GM12878 (cell line): ENCODE results near the gene NCKIPSD. TPM values are rescaled to one million over a fixed set of nuclear protein-coding genes. Genes with fewer than 3 reads are reported as not detected.

Experiments used
- ATAC-seq: fragments of 200-7000 bp; cut with Tn5 transposase; 3 replicates; pipeline ENCODE4 v1.9.1; 2020; ENCODE audit warnings: mild to moderate bottlenecking, moderate library complexity
- BruUV-seq: library from RNA; stranded (reverse); fragments of 400-500 nt; replicated peaks from 2 replicates; lab custom pipeline; 2021; lab: Mats Ljungman, UMichigan
- CTCF ChIA-PET: fragments of 300-600 bp; sonication (Branson Sonifier 250); formaldehyde crosslinking; extraction: SDS; loops from one replicate; lab custom pipeline; 2021; ENCODE audit warnings: inconsistent platforms; lab: Yijun Ruan, JAX
- POLR2A ChIA-PET: fragments of 350-600 bp; formaldehyde crosslinking; extraction: SDS; loops from one replicate; lab custom pipeline; 2021; ENCODE audit warnings: inconsistent platforms; lab: Charles Lee
- RAD21 ChIA-PET: fragments of 300-600 bp; sonication (Branson Sonifier 250); formaldehyde crosslinking; loops from one replicate; lab custom pipeline; 2023; ENCODE audit warnings: antibody characterized with exemption; ENCODE audit not compliant: unreplicated experiment; lab: Charles Lee
- SMC1A ChIA-PET: fragments of 300-600 bp; sonication (Branson Sonifier 250); formaldehyde crosslinking; loops from one replicate; lab custom pipeline; 2023; ENCODE audit not compliant: unreplicated experiment, uncharacterized antibody; lab: Charles Lee
- DNase-seq: peaks from one replicate; pipeline ENCODE4 v3.0.0-alpha.2; 2011; ENCODE audit warnings: low read depth, low spot score
- FAIRE-seq: peaks from 3 replicates; lab custom pipeline; 2011; peaks lifted over from hg19 to GRCh38; lab: Jason Lieb, UNC
- H2AFZ ChIP-seq: 2 replicates; pipeline ENCODE4 v1.6.0; 2011; ENCODE audit warnings: low read depth, low read length, control low read depth; ENCODE audit not compliant: control insufficient read depth
- H3K27ac ChIP-seq: 2 replicates; pipeline ENCODE4 v1.5.1; 2011; ENCODE audit warnings: control low read depth; ENCODE audit not compliant: control insufficient read depth, insufficient read depth
- H3K27me3 ChIP-seq, 2 experiments: replicated peaks in 1 of 2; 2 replicates each; pipeline versions ENCODE4 v1.6.0 to v1.6.1; 2011; ENCODE audit warnings: low read length in 1 of 2; ENCODE audit not compliant: control insufficient read depth in 2 of 2, insufficient read depth in 2 of 2
- H3K36me3 ChIP-seq, 2 experiments: 2 replicates each; pipeline ENCODE4 v1.5.1; 2011; ENCODE audit warnings: low read length in 1 of 2; ENCODE audit not compliant: control insufficient read depth in 2 of 2, insufficient read depth in 2 of 2
- H3K4me1 ChIP-seq: 2 replicates; pipeline ENCODE4 v1.6.1; 2011; ENCODE audit warnings: mild to moderate bottlenecking, low read length, moderate library complexity, mixed read lengths; ENCODE audit not compliant: control insufficient read depth, insufficient read depth
- H3K4me2 ChIP-seq: 2 replicates; pipeline ENCODE4 v1.6.0; 2011; ENCODE audit warnings: control low read depth; ENCODE audit not compliant: control insufficient read depth, insufficient read depth
- H3K4me3 ChIP-seq: fragments of 200-600 bp; sonication (generic); 2 replicates; pipeline ENCODE4 v1.5.1; 2016
- H3K79me2 ChIP-seq: 2 replicates; pipeline ENCODE4 v1.6.0; 2011; ENCODE audit warnings: low read length; ENCODE audit not compliant: control insufficient read depth, insufficient read depth
- H3K9ac ChIP-seq: 2 replicates; pipeline ENCODE4 v1.8.0; 2011; ENCODE audit warnings: low read length, control low read depth, mixed read lengths; ENCODE audit not compliant: control insufficient read depth, insufficient read depth
- H3K9me3 ChIP-seq: replicated peaks from 3 replicates; pipeline ENCODE4 v1.5.1; 2011; ENCODE audit warnings: mild to moderate bottlenecking, low read length; ENCODE audit not compliant: control insufficient read depth, insufficient read depth
- H4K20me1 ChIP-seq: 2 replicates; pipeline ENCODE4 v1.6.0; 2011; ENCODE audit not compliant: control insufficient read depth, insufficient read depth
- BMI1 ChIP-seq: fragments of 450-650 bp; IDR thresholded peaks from 2 replicates; pipeline ENCODE4 v1.6.1; 2016; ENCODE audit warnings: mild to moderate bottlenecking, moderate library complexity, borderline replicate concordance
- BRCA1 ChIP-seq: IDR thresholded peaks from 2 replicates; pipeline ENCODE4 v1.6.1; 2011; ENCODE audit warnings: low read depth, low read length, improper control_type of control experiment
- CREB1 ChIP-seq: IDR thresholded peaks from 2 replicates; pipeline ENCODE4 v1.6.1; 2012; ENCODE audit warnings: low read depth, mild to moderate bottlenecking, inconsistent platforms
- CREM ChIP-seq: IDR thresholded peaks from 2 replicates; pipeline ENCODE4 v1.6.1; 2014; ENCODE audit warnings: antibody characterized with exemption, low read depth
- DPF2 ChIP-seq: fragments of 450-650 bp; IDR thresholded peaks from 2 replicates; pipeline ENCODE4 v1.6.1; 2017; ENCODE audit warnings: mild to moderate bottlenecking
- GABPA ChIP-seq: IDR thresholded peaks from 2 replicates; pipeline ENCODE4 v1.6.1; 2014; ENCODE audit warnings: antibody characterized with exemption, low read depth, mild to moderate bottlenecking, inconsistent platforms
- HDAC2 ChIP-seq: fragments of 200-600 bp; sonication (generic); IDR thresholded peaks from 2 replicates; pipeline ENCODE4 v1.6.1; 2017
- HDAC6 ChIP-seq: fragments of 200-600 bp; sonication (generic); IDR thresholded peaks from one replicate; pipeline ENCODE4 v1.8.0; 2017; ENCODE audit warnings: antibody characterized with exemption; ENCODE audit not compliant: unreplicated experiment
- HDGF ChIP-seq: fragments of 450-650 bp; IDR thresholded peaks from 2 replicates; pipeline ENCODE4 v1.6.1; 2016; ENCODE audit warnings: antibody characterized with exemption
- MTA3 ChIP-seq: IDR thresholded peaks from 2 replicates; pipeline ENCODE4 v1.6.1; 2012; ENCODE audit warnings: low read length, inconsistent platforms, borderline replicate concordance
- NR2C1 ChIP-seq: fragments of 450-650 bp; IDR thresholded peaks from 2 replicates; pipeline ENCODE4 v1.6.1; 2017; ENCODE audit warnings: antibody characterized with exemption, mild to moderate bottlenecking, moderate library complexity
- PRDM15 ChIP-seq: fragments of 450-650 bp; formaldehyde crosslinking; IDR thresholded peaks from 2 replicates; pipeline ENCODE4 v1.4.0; 2020; ENCODE audit warnings: mild to moderate bottlenecking, moderate library complexity
- RAD51 ChIP-seq: fragments of 450-650 bp; IDR thresholded peaks from 2 replicates; pipeline ENCODE4 v1.6.1; 2016; ENCODE audit warnings: moderate library complexity, mild to moderate bottlenecking, inconsistent platforms
- SRF ChIP-seq, 2 experiments: IDR thresholded peaks; 2 replicates each; pipeline ENCODE4 v1.6.1; 2011; ENCODE audit warnings: low read depth in 2 of 2, low read length in 2 of 2, mild to moderate bottlenecking in 1 of 2, moderate library complexity in 1 of 2
- TCF3 ChIP-seq: IDR thresholded peaks from 2 replicates; pipeline ENCODE4 v1.6.1; 2012; ENCODE audit warnings: low read depth, mild to moderate bottlenecking, low read length, borderline replicate concordance; ENCODE audit not compliant: insufficient read depth
- USF2 ChIP-seq: IDR thresholded peaks from 2 replicates; pipeline ENCODE4 v1.6.1; 2011; ENCODE audit warnings: low read depth, low read length, improper control_type of control experiment, borderline replicate concordance
- YY1 ChIP-seq: IDR thresholded peaks from 2 replicates; pipeline ENCODE4 v1.6.1; 2011; ENCODE audit warnings: low read depth, mild to moderate bottlenecking, low read length
- ZZZ3 ChIP-seq: IDR thresholded peaks from 2 replicates; pipeline ENCODE4 v1.6.1; 2011; ENCODE audit warnings: low read depth; ENCODE audit not compliant: control insufficient read depth, insufficient read length
- WGBS: methylation state at CpG from one replicate; pipeline ENCODE4 v1.1.6; 2016; ENCODE audit warnings: low lambda C conversion rate; ENCODE audit not compliant: insufficient replicate concordance, insufficient coverage; ENCODE audit errors: missing lambda C conversion rate; 5-methylcytosine and 5-hydroxymethylcytosine counted together
- in situ Hi-C: fragments of 300-500 bp; cut with MboI; formaldehyde crosslinking; loops from 9 replicates; pipeline ENCODE4 v1.14.3; 2018; ENCODE audit warnings: mixed read lengths
- intact Hi-C: fragments of 100-400 bp; cut with micrococcal nuclease; formaldehyde crosslinking; loops from one replicate; pipeline ENCODE4 v1.14.2; 2022; ENCODE audit not compliant: unreplicated experiment
- polyA plus RNA-seq, 11 experiments: library from polyadenylated mRNA; depleted of rRNA in 4 of 11; unstranded in 6 of 11; stranded (reverse) in 5 of 11; fragments of >200 nt; fragmentation: Nextera tagmentation in 4 of 11; fragmentation: Illumina TruSeq in 1 of 11; extraction: Ambion mirVana in 4 of 11; extraction: Trizol in 1 of 11; gene quantifications; 1 replicate in 1 of 11; 2 replicates in 10 of 11; pipeline versions ENCODE4 v1.2.1 to v1.2.3, GENCODE V29; 2011 to 2016; ENCODE audit warnings: inconsistent platforms in 2 of 11, missing spikeins in 2 of 11, low read depth in 1 of 11
- total RNA-seq, 4 experiments: library from RNA; depleted of rRNA in 3 of 4; stranded (reverse); fragments of >200 nt in 3 of 4; fragmentation: Illumina TruSeq in 1 of 4; extraction: Trizol in 1 of 4; gene quantifications; 2 replicates each; pipeline versions ENCODE4 v1.2.1 to v1.2.3, GENCODE V29; 2013 to 2021
- TF ChIP-seq, protein P1 (sequence below): fragments of 450-650 bp; conservative IDR thresholded peaks from 2 replicates; pipeline ENCODE4 v1.6.1; 2017; ENCODE audit warnings: mild to moderate bottlenecking, moderate library complexity

Gene NCKIPSD
- total and polyA plus RNA-seq, 10 of the 15 experiments (the other 5 are each of a cell fraction or from before 2014, with no cell fraction given) = 0.93 to 31.6 (median 15.2) TPM

GRCh38 chr3:48634661-48635221, 51.0 kb downstream of the NCKIPSD start:
- no peaks in the 10 kb centered on the region for H3K27me3 ChIP-seq
- H3K36me3 ChIP-seq = peaks cover 0 to 4% of the 10 kb centered on the region in 2 experiments; a peak in 3 of 4 replicates
- H2AFZ ChIP-seq = peak overlapping the region; percentile 85
- POLR2A ChIA-PET = interaction anchor here (0.6 to 1.8 kb wide), 5 partner anchors 39 to 389 kb away, joined by 3 to 7 read pairs (median 3); partner anchors contain the start of gene PFKFB4
- intact Hi-C loops (loop anchor here (2.0 kb wide), 2 partner anchors 26 to 28 kb away; partner anchors contain the start of genes CELSR3 and UQCRC1), in situ Hi-C loops (no loop called here)
- peak overlapping the region; percentile 57 for H3K27ac ChIP-seq
- RAD21 ChIA-PET = interaction anchor here (0.7 to 3.5 kb wide), 11 partner anchors 13 to 234 kb away, joined by 3 to 32 read pairs (median 5); partner anchors contain the start of genes ATRIP, CELSR3, PFKFB4 and TMEM89
- DNase-seq = peak; percentile 20
- BruUV-seq = no TSS peak
- peaks cover 3% of the 10 kb centered on the region for H3K79me2 ChIP-seq
- ATAC-seq = peak; percentile 71
- WGBS = 4% methylated on average over 30 of the region's 30 CpGs
- peak overlapping the region; percentile 77 for H3K4me3 ChIP-seq
- SMC1A ChIA-PET = interaction anchor here (0.6 to 2.2 kb wide), 12 partner anchors 13 to 234 kb away, joined by 3 to 6 read pairs (median 3); partner anchors contain the start of genes CCDC51, PFKFB4 and TMA7
- FAIRE-seq = peak; percentile 90
- H4K20me1 ChIP-seq = no peaks in the 10 kb centered on the region
- H3K9ac ChIP-seq = peak overlapping the region; percentile 78
- H3K4me1 ChIP-seq = peaks cover 11% of the 10 kb centered on the region; the same call in 1 of the 2 replicates
- CTCF ChIA-PET = interaction anchor here (0.6 to 4.6 kb wide), 26 partner anchors 11 to 459 kb away, joined by 3 to 48 read pairs (median 5); partner anchors contain the start of genes CELSR3, NDUFAF3, PFKFB4 and QRICH1
- no peaks in the 10 kb centered on the region for H3K9me3 ChIP-seq
- H3K4me2 ChIP-seq = peak overlapping the region; percentile 58
- TF ChIP-seq RAD51 (no peak), YY1 (no peak), USF2 (no peak), CREM (no peak), HDAC6 (no peak), DPF2 (no peak), MTA3 (no peak), SRF (IDR thresholded peaks at IDR 0.05; ENCODE audit: low read depth in 2 of 2, low read length in 2 of 2) (no peak), HDAC2 (no peak), PRDM15 (CRISPR knock-in tag) (no peak), TCF3 (no peak), ZZZ3 (no peak), NR2C1 (no peak), HDGF (no peak), GABPA (no peak), CREB1 (0 out of 2 replicates have a peak, but pooled peaks have one; percentile 15), BMI1 (no peak), BRCA1 (no peak)
- TF ChIP-seq, protein P1, sequence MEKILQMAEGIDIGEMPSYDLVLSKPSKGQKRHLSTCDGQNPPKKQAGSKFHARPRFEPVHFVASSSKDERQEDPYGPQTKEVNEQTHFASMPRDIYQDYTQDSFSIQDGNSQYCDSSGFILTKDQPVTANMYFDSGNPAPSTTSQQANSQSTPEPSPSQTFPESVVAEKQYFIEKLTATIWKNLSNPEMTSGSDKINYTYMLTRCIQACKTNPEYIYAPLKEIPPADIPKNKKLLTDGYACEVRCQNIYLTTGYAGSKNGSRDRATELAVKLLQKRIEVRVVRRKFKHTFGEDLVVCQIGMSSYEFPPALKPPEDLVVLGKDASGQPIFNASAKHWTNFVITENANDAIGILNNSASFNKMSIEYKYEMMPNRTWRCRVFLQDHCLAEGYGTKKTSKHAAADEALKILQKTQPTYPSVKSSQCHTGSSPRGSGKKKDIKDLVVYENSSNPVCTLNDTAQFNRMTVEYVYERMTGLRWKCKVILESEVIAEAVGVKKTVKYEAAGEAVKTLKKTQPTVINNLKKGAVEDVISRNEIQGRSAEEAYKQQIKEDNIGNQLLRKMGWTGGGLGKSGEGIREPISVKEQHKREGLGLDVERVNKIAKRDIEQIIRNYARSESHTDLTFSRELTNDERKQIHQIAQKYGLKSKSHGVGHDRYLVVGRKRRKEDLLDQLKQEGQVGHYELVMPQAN = peak; percentile 65; the same call in 1 of the 2 replicates
